ENCODE results near the gene C2orf92.

DNA sequence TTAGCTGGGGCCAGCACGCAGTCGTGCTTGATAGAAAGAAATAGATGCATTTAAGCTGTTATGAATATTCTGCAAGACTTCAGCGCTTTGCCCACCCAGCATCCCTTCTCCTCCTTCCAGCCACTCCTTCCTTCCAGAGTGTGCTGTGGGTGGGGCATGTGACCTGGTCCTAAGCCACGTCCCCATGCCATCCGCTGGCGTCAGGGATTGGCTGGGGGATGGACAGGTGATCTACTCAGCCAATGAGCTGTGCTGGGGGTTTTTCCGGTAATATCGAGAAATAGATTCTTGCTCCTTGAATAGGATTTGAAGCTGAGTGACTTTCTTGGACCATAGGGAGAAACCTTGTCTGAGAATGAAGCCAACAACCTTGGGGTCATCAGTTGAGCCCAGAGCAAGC is 39.1 kb downstream of the C2orf92 start:
- TF ChIP-seq, protein P1, sequence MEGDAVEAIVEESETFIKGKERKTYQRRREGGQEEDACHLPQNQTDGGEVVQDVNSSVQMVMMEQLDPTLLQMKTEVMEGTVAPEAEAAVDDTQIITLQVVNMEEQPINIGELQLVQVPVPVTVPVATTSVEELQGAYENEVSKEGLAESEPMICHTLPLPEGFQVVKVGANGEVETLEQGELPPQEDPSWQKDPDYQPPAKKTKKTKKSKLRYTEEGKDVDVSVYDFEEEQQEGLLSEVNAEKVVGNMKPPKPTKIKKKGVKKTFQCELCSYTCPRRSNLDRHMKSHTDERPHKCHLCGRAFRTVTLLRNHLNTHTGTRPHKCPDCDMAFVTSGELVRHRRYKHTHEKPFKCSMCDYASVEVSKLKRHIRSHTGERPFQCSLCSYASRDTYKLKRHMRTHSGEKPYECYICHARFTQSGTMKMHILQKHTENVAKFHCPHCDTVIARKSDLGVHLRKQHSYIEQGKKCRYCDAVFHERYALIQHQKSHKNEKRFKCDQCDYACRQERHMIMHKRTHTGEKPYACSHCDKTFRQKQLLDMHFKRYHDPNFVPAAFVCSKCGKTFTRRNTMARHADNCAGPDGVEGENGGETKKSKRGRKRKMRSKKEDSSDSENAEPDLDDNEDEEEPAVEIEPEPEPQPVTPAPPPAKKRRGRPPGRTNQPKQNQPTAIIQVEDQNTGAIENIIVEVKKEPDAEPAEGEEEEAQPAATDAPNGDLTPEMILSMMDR (IDR thresholded peaks at IDR 0.05), result no peak
- TF ChIP-seq POLR2AphosphoS5 (IDR thresholded peaks at IDR 0.05; ENCODE audit: insufficient read depth in 1 of 2, low read depth in 1 of 2) (no peak), POLR2A (IDR thresholded peaks at IDR 0.05) (no peak)

All from vagina (tissue), 2 donors.